ENCODE results near the gene SLC16A9.

- no peak for TF ChIP-seq BACH2 (CRISPR knock-in tag; IDR thresholded peaks at IDR 0.05; ENCODE audit: borderline replicate concordance)
- no peak for TF ChIP-seq CSRNP3 (CRISPR knock-in tag; IDR thresholded peaks at IDR 0.05)
- no peak for TF ChIP-seq SNAI2 (CRISPR knock-in tag; IDR thresholded peaks at IDR 0.05)
- TF ChIP-seq ZFP3 (CRISPR knock-in tag; IDR thresholded peaks at IDR 0.05) = no peak
- TF ChIP-seq ZFP30 (CRISPR knock-in tag; IDR thresholded peaks at IDR 0.05) = no peak
- TF ChIP-seq, protein P1, sequence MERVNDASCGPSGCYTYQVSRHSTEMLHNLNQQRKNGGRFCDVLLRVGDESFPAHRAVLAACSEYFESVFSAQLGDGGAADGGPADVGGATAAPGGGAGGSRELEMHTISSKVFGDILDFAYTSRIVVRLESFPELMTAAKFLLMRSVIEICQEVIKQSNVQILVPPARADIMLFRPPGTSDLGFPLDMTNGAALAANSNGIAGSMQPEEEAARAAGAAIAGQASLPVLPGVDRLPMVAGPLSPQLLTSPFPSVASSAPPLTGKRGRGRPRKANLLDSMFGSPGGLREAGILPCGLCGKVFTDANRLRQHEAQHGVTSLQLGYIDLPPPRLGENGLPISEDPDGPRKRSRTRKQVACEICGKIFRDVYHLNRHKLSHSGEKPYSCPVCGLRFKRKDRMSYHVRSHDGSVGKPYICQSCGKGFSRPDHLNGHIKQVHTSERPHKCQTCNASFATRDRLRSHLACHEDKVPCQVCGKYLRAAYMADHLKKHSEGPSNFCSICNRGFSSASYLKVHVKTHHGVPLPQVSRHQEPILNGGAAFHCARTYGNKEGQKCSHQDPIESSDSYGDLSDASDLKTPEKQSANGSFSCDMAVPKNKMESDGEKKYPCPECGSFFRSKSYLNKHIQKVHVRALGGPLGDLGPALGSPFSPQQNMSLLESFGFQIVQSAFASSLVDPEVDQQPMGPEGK (CRISPR knock-in tag; IDR thresholded peaks at IDR 0.05; ENCODE audit: borderline replicate concordance) = no peak
- no peak for TF ChIP-seq ISL1 (CRISPR knock-in tag; IDR thresholded peaks at IDR 0.05)
- TF ChIP-seq ARNTL (CRISPR knock-in tag; IDR thresholded peaks at IDR 0.05; ENCODE audit: borderline replicate concordance, low read depth) = no peak
- no peak for TF ChIP-seq RARB (CRISPR knock-in tag; IDR thresholded peaks at IDR 0.05)
Observed at GRCh38 chr10:59657724-59658123, 51.9 kb downstream of the SLC16A9 start.
